Breast epithelium (tissue), 3 donors: ENCODE results near the gene WFIKKN2.

Source experiments
- CTCF ChIP-seq, 3 donors: fragments of 450-650 bp; IDR thresholded peaks; one replicate each; pipeline ENCODE4 v1.5.1; 2016 to 2017; ENCODE audit warnings: antibody characterized with exemption in 3 of 3, mild to moderate bottlenecking in 3 of 3, moderate library complexity in 3 of 3
- POLR2A ChIP-seq: fragments of 450-650 bp; IDR thresholded peaks from one replicate; pipeline ENCODE4 v1.6.1; 2016; ENCODE audit warnings: antibody characterized with exemption, mild to moderate bottlenecking, moderate library complexity
- POLR2AphosphoS5 ChIP-seq, 3 donors: sonication (generic); formaldehyde crosslinking; IDR thresholded peaks; one replicate each; pipeline ENCODE4 v1.6.1; 2017; ENCODE audit warnings: antibody characterized with exemption in 3 of 3

DNA sequence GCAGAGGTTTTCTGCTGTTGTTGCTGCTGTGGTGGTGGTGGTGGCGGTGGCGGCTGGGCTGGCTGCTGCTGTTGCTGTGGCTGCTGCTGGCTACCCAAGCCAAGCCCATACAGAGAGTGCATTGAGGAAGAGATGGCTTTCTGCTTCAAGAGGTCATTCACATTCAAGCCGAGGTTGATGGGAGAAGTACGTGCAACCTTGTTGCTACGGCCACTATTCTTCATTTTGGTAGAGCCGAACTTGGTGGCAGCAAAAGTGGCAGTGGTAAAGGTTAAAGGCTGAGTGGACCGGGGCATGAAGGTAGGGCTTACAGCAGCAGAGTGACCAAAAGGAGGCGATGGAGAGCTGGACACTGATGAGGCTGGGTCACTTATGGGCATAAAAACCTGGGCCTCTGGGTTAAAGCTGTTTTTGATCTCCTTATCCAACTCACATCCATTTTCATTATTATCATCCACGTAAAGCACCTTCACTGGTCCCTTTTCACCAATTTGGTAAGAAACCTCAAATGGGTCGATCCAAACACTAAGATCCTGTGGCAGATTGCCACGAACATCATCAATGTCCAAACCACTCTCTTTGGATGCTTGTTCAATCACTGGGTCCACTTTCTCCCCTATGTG, 27.9 kb downstream of the WFIKKN2 start:
- TF ChIP-seq POLR2A (no peak), POLR2AphosphoS5 (IDR thresholded peaks at IDR 0.05) (peak; percentile 30 to 69 (median 50)), CTCF (IDR thresholded peaks at IDR 0.05) (peak in 2 of 3 donors; percentile 56)
